Epithelial cell of esophagus (primary cell): ENCODE results near the gene GMFB.

Experiments used
- DNase-seq: peaks from one replicate; pipeline ENCODE4 v3.0.0; 2010; ENCODE audit warnings: low read depth
- H3K4me3 ChIP-seq: 2 replicates; pipeline ENCODE4 v1.5.1; 2011; ENCODE audit warnings: mild to moderate bottlenecking, low read length, control low read depth
- TF ChIP-seq, protein P1 (sequence below): IDR thresholded peaks from 2 replicates; pipeline ENCODE4 v1.5.1; 2011; ENCODE audit warnings: low read depth, mild to moderate bottlenecking, low read length, control low read depth, inconsistent platforms; ENCODE audit not compliant: insufficient read depth; ENCODE audit errors: missing control alignments

GMFB gene

DNA sequence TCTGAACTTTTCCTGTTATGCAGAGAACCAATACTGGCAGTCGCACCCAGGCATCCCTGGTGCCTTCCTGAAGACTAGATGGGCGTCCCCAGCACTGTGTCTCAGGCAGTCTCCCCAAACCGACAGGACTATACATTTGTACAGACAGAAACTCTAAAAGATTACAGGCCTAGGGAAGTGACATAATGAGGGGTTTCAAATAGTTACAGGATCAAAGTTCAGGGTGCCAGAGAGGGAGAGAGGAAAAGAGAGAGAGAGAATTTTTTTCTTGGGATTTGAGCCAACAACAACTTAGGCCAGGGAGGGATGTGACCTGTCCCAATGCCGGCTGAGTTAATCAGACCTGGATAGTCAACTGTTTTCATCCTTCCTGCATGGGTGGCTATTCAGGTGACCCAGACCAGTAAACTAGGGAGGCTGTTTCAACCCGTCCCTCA, 9.3 kb upstream of the GMFB start:
- no peak overlapping the region for H3K4me3 ChIP-seq
- no peak for DNase-seq
- TF ChIP-seq, protein P1, sequence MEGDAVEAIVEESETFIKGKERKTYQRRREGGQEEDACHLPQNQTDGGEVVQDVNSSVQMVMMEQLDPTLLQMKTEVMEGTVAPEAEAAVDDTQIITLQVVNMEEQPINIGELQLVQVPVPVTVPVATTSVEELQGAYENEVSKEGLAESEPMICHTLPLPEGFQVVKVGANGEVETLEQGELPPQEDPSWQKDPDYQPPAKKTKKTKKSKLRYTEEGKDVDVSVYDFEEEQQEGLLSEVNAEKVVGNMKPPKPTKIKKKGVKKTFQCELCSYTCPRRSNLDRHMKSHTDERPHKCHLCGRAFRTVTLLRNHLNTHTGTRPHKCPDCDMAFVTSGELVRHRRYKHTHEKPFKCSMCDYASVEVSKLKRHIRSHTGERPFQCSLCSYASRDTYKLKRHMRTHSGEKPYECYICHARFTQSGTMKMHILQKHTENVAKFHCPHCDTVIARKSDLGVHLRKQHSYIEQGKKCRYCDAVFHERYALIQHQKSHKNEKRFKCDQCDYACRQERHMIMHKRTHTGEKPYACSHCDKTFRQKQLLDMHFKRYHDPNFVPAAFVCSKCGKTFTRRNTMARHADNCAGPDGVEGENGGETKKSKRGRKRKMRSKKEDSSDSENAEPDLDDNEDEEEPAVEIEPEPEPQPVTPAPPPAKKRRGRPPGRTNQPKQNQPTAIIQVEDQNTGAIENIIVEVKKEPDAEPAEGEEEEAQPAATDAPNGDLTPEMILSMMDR = no peak

DNA sequence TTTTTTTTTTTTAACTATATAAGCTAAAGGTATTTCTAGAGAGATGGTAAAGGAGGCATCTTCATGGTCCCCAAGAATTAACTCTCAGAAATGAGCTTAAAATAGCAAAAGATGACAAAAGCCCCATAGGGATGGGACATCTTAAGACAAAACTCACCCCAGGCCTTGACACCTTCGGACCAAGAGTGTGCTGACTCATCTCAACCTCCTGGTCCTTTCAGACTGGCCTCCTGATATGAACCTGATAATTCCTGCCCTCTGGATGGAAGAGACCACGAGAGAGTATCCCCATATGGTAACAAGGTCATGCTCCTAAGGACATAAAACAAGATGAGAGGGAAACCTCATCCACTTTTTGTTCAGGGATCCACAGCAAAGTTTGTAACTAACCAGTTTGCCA, 8.4 kb upstream of the GMFB start:
- H3K4me3 ChIP-seq = no peak overlapping the region
- DNase-seq = no peak
- TF ChIP-seq, protein P1 = no peak

DNA sequence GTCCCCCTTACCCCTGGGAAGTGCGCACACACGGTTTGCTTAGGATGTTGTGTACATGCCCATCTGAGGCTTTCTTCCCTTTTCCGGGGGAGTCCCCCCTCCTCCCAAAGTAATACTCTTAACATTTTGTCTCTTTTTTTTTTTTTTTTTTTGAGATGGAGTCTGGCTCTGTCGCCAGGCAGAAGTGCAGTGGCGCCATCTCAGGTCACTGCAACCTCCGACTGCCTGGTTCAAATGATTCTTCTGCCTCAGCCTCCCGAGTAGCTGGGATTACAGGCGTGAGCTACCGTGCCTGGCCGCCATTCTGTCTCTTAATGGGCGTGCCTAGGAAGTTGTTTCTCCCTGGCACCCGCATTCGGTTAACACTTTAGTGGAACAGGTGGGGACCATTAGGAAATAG, 4.5 kb upstream of the GMFB start:
- no peak overlapping the region for H3K4me3 ChIP-seq
- TF ChIP-seq, protein P1 = no peak
- DNase-seq = no peak

DNA sequence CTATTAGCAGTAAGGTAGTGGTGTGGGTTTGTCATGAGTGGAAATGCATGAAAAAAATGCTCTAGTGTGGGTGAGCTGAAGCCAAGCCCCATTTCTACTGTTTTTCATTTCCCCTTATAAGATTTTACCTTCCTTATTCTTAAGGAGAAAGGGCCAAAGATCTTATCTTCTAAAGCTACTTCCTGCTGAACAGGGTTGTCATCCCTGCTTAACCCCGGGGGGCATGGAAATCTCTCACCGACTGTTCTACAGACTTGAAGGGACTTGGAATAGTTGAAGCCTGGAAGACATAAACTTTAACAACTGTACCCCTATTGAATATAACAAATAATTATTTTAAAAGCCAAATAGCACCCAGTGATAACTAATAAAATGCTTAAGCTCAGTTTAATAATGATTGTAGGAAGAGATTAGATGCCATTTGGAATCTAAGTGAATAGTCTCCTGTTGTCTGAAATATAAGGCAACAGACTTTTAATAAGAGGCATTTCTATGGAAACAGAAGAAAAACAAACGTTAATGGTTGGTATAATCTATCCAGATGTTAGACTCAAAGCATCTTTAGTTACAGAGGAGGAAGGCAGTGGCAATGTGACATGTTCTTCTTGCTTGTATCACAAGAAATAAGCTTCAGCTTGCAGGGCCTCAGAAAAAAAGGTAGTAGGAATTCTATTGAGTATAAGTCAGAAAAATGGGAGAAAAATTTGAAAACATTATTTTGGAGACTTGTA, 1.8 kb upstream of the GMFB start:
- H3K4me3 ChIP-seq = no peak overlapping the region
- TF ChIP-seq, protein P1 = no peak
- no peak for DNase-seq

DNA sequence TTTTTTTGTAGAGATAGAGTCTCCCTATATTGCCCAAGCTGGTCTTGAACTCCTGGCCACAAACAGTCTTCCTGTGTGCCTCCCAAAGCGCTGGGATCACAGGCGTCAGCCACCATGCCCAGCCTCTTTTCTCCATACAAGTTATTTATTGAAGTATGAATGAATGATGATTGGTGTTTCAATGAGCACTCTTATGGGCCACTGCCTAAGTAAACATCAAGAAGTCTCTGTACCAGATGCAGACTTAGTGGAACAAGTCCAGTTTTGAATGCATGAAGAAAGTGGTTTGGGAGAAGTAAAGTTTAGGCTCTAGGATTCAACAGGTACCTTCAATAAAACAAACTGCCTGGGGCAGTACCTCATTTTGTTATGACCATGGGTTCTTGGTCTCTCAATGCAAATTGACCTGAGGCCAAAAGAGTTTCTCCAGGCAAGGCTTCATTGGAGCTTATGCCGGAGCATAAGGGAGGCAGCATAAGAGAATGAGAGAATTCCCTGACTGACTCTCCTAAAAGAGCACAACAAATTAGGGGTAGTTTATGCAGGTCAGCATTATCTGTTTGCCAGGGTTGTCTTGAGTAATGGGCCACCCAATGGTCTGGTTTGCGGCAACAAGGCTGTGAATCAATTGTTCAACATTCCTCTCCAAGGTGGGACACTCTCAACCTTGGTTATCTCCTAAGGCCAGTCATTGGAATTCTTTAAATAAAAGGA, 1.1 kb upstream of the GMFB start:
- DNase-seq = no peak
- H3K4me3 ChIP-seq = no peak overlapping the region
- TF ChIP-seq, protein P1 = no peak

DNA sequence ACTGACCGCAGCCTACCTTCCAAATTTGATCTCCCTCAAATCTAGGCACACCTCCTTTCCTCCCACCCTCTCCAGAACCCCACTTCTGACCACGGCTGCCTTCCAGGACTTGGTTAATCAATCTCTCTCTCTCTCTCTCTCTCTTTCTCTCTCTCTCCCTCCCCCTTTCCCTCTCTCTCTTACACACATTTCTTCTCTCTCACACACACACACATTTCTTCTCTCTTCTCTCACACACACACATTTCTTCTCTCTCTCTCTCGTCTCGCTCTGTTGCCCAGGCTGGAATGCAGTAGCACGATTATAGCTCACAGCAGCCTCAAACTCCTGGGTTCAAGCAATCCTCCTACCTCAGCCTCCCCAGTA, 521 bp upstream of the GMFB start:
- H3K4me3 ChIP-seq = peak overlapping the region; percentile 47
- TF ChIP-seq, protein P1 = no peak
- DNase-seq = no peak

DNA sequence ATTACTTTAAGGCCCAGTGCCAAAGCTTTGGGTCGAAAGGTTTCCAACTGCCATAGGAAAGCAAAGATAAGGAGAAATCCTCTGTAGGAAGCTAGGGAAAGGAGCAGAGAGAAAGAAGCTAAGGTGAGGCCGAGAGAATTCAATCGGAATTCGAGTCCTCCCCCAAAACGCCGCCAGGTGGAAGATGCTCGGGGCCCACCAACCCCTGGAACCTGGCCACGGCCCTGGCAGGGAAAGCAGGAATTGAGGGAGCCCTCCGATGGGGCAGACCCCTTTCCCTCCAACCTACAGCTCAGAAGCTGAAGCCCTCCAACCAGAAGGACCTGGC, 498 bp downstream of the GMFB start:
- TF ChIP-seq, protein P1 = peak; percentile 31
- H3K4me3 ChIP-seq = peak overlapping the region; percentile 88
- DNase-seq = peak; percentile 21
